OCI-LY7 (cell line): ENCODE measurements around the gene APOBEC4.

Source experiments
- EZH2phosphoT487 ChIP-seq: fragments of 200-600 bp; sonication (generic); IDR thresholded peaks from 2 replicates; pipeline ENCODE4 v1.6.1; 2018; ENCODE audit warnings: low read depth, borderline replicate concordance, mild to moderate bottlenecking, mixed run types, antibody characterized with exemption, low read length, moderate library complexity, mixed read lengths
- TF ChIP-seq, protein P1 (sequence below): fragments of 200-600 bp; sonication (generic); conservative IDR thresholded peaks from 2 replicates; pipeline ENCODE4 v1.5.1; 2014; ENCODE audit warnings: mild to moderate bottlenecking, antibody characterized with exemption, low read length, moderate library complexity, mixed read lengths

DNA sequence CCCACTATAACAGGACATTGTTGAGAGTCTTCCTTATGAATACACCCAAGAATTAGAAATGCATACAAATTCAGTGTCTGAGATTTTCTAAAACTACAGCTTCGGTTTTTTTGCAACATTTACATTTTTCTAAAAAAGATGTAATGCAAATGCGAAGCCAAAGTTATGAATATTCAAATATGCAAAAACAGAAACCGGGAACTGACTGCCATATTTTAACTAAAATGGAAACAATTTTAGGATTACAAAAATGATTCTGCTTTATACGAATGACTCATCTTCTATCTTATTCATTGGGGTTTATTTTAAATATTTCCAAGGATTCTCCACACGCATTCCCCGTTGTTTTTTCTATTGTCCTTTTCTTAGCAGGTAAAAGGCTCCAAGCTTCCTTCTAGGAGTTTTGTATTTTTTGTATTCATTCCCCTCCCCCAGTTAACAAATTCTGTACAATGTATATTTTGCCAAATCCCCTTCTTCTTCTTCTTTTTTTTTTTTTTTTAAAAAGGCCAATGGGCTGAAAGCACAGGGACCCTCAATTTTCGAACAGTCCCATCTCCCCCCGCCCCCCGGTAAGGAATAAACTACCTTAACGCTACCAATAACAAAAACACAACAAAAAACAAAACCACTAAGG lies 18.6 kb downstream of the APOBEC4 start:
- TF ChIP-seq, protein P1, sequence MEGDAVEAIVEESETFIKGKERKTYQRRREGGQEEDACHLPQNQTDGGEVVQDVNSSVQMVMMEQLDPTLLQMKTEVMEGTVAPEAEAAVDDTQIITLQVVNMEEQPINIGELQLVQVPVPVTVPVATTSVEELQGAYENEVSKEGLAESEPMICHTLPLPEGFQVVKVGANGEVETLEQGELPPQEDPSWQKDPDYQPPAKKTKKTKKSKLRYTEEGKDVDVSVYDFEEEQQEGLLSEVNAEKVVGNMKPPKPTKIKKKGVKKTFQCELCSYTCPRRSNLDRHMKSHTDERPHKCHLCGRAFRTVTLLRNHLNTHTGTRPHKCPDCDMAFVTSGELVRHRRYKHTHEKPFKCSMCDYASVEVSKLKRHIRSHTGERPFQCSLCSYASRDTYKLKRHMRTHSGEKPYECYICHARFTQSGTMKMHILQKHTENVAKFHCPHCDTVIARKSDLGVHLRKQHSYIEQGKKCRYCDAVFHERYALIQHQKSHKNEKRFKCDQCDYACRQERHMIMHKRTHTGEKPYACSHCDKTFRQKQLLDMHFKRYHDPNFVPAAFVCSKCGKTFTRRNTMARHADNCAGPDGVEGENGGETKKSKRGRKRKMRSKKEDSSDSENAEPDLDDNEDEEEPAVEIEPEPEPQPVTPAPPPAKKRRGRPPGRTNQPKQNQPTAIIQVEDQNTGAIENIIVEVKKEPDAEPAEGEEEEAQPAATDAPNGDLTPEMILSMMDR = no peak
- no peak for TF ChIP-seq EZH2phosphoT487
